Panc1 (cell line): ENCODE data around the gene KCNMB2. TPM values are rescaled to one million over a fixed set of nuclear protein-coding genes. Genes with fewer than 3 reads are reported as not detected.

Experiments
- ATAC-seq: fragments of 200-7000 bp; cut with Tn5 transposase; 2 replicates; pipeline ENCODE4 v1.9.1; 2020; ENCODE audit warnings: mild to moderate bottlenecking, moderate library complexity
- BruUV-seq: library from RNA; stranded (reverse); fragments of 400-500 nt; replicated peaks from 2 replicates; lab custom pipeline; 2021; lab: Mats Ljungman, UMichigan
- CTCF ChIA-PET: fragments of 300-600 bp; sonication (Branson Sonifier 250); formaldehyde crosslinking; loops from one replicate; lab custom pipeline; 2022; ENCODE audit warnings: antibody characterized with exemption; lab: Charles Lee
- POLR2A ChIA-PET: fragments of 300-600 bp; sonication (Branson Sonifier 250); formaldehyde crosslinking; loops from one replicate; lab custom pipeline; 2022; ENCODE audit warnings: antibody characterized with exemption; lab: Charles Lee
- DNase-seq: peaks from one replicate; pipeline ENCODE4 v3.0.0-alpha.2; 2010; ENCODE audit warnings: low read depth, low spot score
- H3K27ac ChIP-seq: 2 replicates; pipeline ENCODE4 v1.5.1; 2011; ENCODE audit warnings: mild to moderate bottlenecking, low read length, inconsistent platforms
- H3K27me3 ChIP-seq: fragments of 200-500 bp; sonication (Bioruptor generic); 2 replicates; pipeline ENCODE4 v1.6.0; 2014; ENCODE audit warnings: low read length, inconsistent platforms; ENCODE audit not compliant: control insufficient read depth, insufficient read depth
- H3K36me3 ChIP-seq: fragments of 200-500 bp; sonication (Bioruptor generic); 2 replicates; pipeline ENCODE4 v1.5.1; 2014; ENCODE audit warnings: inconsistent platforms, mild to moderate bottlenecking, low read length, moderate library complexity; ENCODE audit not compliant: control insufficient read depth, insufficient read depth
- H3K4me1 ChIP-seq: 2 replicates; pipeline ENCODE4 v1.5.1; 2011; ENCODE audit warnings: inconsistent platforms, mild to moderate bottlenecking, low read length, moderate library complexity; ENCODE audit not compliant: control insufficient read depth, insufficient read depth
- H3K4me3 ChIP-seq, 2 experiments: 2 replicates each; pipeline ENCODE4 v1.5.1; 2011 to 2012; ENCODE audit warnings: low read depth in 2 of 2, low read length in 2 of 2, mild to moderate bottlenecking in 2 of 2, inconsistent platforms in 1 of 2, moderate library complexity in 1 of 2
- H3K9me3 ChIP-seq: fragments of 200-500 bp; sonication (Bioruptor generic); 2 replicates; pipeline ENCODE4 v1.5.1; 2014; ENCODE audit warnings: low read depth, mild to moderate bottlenecking, inconsistent platforms, low read length, moderate library complexity; ENCODE audit not compliant: control insufficient read depth, insufficient read depth
- CTCF ChIP-seq: fragments of 450-650 bp; IDR thresholded peaks from 2 replicates; pipeline ENCODE4 v1.5.1; 2017; ENCODE audit warnings: mild to moderate bottlenecking
- POLR2AphosphoS5 ChIP-seq: IDR thresholded peaks from 2 replicates; pipeline ENCODE4 v1.6.1; 2012; ENCODE audit warnings: mild to moderate bottlenecking, low read depth, low read length, moderate library complexity
- REST ChIP-seq, 2 experiments: IDR thresholded peaks; 2 replicates each; pipeline ENCODE4 v1.6.1; 2011 to 2012; ENCODE audit warnings: low read depth in 2 of 2, control low read depth in 1 of 2, low read length in 1 of 2, mild to moderate bottlenecking in 1 of 2, moderate library complexity in 1 of 2; ENCODE audit not compliant: insufficient read depth in 1 of 2
- SIN3A ChIP-seq: IDR thresholded peaks from 2 replicates; pipeline ENCODE4 v1.6.1; 2012; ENCODE audit warnings: low read depth, mild to moderate bottlenecking, low read length, moderate library complexity, borderline replicate concordance; ENCODE audit not compliant: insufficient read depth
- TCF7L2 ChIP-seq: IDR thresholded peaks from 2 replicates; pipeline ENCODE4 v1.6.1; 2011; ENCODE audit warnings: mild to moderate bottlenecking, low read depth, low read length, inconsistent platforms
- in situ Hi-C: cut with HindIII; loops from 2 replicates; pipeline ENCODE4 v1.10.0; 2016; ENCODE audit warnings: low sequenced_read_pairs, low pct_unique_long_range_greater_than_20kb
- intact Hi-C: fragments of 100-400 bp; cut with micrococcal nuclease; formaldehyde crosslinking; loops from one replicate; pipeline ENCODE4 v1.10.0; 2022; ENCODE audit not compliant: unreplicated experiment
- total RNA-seq: library from RNA; stranded (reverse); gene quantifications from one replicate; pipeline ENCODE4 v1.2.1, GENCODE V29; 2021; ENCODE audit not compliant: unreplicated experiment

KCNMB2 gene
- total RNA-seq, 1 experiment from 2014 or later: not detected

GRCh38 chr3:178585454-178585853 lies 49.2 kb downstream of the KCNMB2 start:
- in situ Hi-C loops (no loop called here), intact Hi-C loops (no loop called here)
- TF ChIP-seq REST (IDR thresholded peaks at IDR 0.05; ENCODE audit: insufficient read depth in 1 of 2, low read depth in 2 of 2, low read length in 1 of 2) (no peak), TCF7L2 (no peak)
- Histone ChIP-seq H3K27ac (no peak overlapping the region), H3K4me1 (no peaks in the 10 kb centered on the region), H3K4me3 (no peak overlapping the region), H3K27me3 (no peaks in the 10 kb centered on the region), H3K9me3 (no peaks in the 10 kb centered on the region), H3K36me3 (no peaks in the 10 kb centered on the region)
- ATAC-seq (no peak), DNase-seq (no peak)
- ChIA-PET POLR2A (no interaction called here), CTCF (interaction anchor here (0.8 kb wide), 1 partner anchor 16 kb away, joined by 8 read pairs; no protein-coding TSS in a partner anchor)
- no TSS peak for BruUV-seq

GRCh38 chr3:178586076-178586475 lies 49.8 kb downstream of the KCNMB2 start:
- Histone ChIP-seq H3K9me3 (no peaks in the 10 kb centered on the region), H3K4me1 (no peaks in the 10 kb centered on the region), H3K27me3 (no peaks in the 10 kb centered on the region), H3K4me3 (no peak overlapping the region), H3K27ac (no peak overlapping the region), H3K36me3 (no peaks in the 10 kb centered on the region)
- CTCF ChIA-PET: interaction anchor here (0.8 kb wide), 1 partner anchor 16 kb away, joined by 8 read pairs; no protein-coding TSS in a partner anchor
- ATAC-seq (no peak), DNase-seq (no peak)
- POLR2A ChIA-PET: no interaction called here
- intact Hi-C loops (no loop called here), in situ Hi-C loops (no loop called here)
- BruUV-seq: no TSS peak
- TF ChIP-seq CTCF: no peak
- no peak for TF ChIP-seq POLR2AphosphoS5
- TF ChIP-seq SIN3A: no peak
- TF ChIP-seq REST (IDR thresholded peaks at IDR 0.05; ENCODE audit: insufficient read depth in 1 of 2, low read depth in 2 of 2, low read length in 1 of 2): no peak
- no peak for TF ChIP-seq TCF7L2
